OCI-LY1 (cell line): ENCODE measurements around the gene S100A5.

Source experiments
- EZH2 ChIP-seq: fragments of 200-600 bp; sonication (generic), shearing (Covaris generic); IDR thresholded peaks from 2 replicates; pipeline ENCODE4 v1.8.0; 2017; ENCODE audit warnings: borderline replicate concordance, mixed run types, mild to moderate bottlenecking, antibody characterized with exemption, low read length, moderate library complexity, mixed read lengths
- TF ChIP-seq, protein P1 (sequence below): fragments of 200-600 bp; sonication (generic), shearing (Covaris generic); IDR thresholded peaks from 2 replicates; pipeline ENCODE4 v1.5.1; 2017; ENCODE audit warnings: mild to moderate bottlenecking, antibody characterized with exemption, low read length, moderate library complexity, mixed read lengths

DNA sequence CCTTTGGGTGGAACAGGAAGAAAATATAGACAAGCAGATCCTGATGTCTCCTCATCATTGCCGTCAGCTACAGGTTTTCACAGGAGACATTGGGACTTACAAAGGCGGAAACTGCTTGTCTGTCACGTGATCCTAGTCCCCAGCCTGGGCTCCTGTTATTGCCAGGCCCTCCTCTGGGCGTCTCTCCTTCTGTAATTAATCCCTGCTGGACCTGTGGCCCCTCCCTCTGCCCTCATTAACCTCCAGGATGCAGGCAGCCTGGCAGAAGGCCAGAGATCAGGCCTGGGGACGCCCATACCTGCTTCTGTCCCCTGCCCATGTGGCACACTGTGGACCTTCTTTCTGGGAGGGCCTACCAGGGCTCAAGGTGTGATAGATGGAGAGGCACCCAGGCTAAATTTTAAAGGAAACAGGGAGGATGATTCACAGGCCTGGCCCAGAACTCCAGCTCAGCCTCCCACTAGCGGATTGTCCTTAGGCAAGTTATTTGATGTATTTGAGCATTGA lies 2.4 kb downstream of the S100A5 start:
- TF ChIP-seq, protein P1, sequence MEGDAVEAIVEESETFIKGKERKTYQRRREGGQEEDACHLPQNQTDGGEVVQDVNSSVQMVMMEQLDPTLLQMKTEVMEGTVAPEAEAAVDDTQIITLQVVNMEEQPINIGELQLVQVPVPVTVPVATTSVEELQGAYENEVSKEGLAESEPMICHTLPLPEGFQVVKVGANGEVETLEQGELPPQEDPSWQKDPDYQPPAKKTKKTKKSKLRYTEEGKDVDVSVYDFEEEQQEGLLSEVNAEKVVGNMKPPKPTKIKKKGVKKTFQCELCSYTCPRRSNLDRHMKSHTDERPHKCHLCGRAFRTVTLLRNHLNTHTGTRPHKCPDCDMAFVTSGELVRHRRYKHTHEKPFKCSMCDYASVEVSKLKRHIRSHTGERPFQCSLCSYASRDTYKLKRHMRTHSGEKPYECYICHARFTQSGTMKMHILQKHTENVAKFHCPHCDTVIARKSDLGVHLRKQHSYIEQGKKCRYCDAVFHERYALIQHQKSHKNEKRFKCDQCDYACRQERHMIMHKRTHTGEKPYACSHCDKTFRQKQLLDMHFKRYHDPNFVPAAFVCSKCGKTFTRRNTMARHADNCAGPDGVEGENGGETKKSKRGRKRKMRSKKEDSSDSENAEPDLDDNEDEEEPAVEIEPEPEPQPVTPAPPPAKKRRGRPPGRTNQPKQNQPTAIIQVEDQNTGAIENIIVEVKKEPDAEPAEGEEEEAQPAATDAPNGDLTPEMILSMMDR: no peak
- TF ChIP-seq EZH2: no peak
